ENCODE measurements around the gene USP30.

Gene USP30

GRCh38 chr12:109098183-109098604, 45.8 kb downstream of the USP30 start:
- DNase-seq: no peak

GRCh38 chr12:109098651-109099050, 46.3 kb downstream of the USP30 start:
- DNase-seq: no peak

- no peak for DNase-seq
Measured at GRCh38 chr12:109099431-109100020, 47.1 kb downstream of the USP30 start.

GRCh38 chr12:109100741-109101140, 48.4 kb downstream of the USP30 start:
- no peak for DNase-seq

- no peak for DNase-seq
Measured at GRCh38 chr12:109102491-109102890, 50.1 kb downstream of the USP30 start.

GRCh38 chr12:109105176-109105575, 52.8 kb downstream of the USP30 start:
- no peak for DNase-seq

DNA sequence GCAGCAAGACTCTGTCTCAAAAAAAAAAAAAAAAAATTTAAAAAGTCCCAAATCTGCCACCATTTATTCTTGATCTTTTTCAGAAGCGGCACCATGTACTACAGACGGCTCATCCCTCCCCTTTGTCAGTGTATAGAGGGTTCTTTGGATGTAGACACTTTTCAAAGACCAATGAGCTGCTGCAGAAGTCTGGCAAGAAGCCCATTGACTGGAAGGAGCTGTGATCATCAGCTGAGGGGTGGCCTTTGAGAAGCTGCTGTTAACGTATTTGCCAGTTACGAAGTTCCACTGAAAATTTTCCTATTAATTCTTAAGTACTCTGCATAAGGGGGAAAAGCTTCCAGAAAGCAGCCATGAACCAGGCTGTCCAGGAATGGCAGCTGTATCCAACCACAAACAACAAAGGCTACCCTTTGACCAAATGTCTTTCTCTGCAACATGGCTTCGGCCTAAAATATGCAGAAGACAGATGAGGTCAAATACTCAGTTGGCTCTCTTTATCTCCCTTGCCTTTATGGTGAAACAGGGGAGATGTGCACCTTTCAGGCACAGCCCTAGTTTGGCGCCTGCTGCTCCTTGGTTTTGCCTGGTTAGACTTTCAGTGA, 57.5 kb downstream of the USP30 start:
- DNase-seq: no peak

GRCh38 chr12:109110988-109111495, 58.7 kb downstream of the USP30 start:
- DNase-seq: no peak

- no peak for DNase-seq
Measured at GRCh38 chr12:109112720-109113465, 60.5 kb downstream of the USP30 start.

- DNase-seq: no peak
Measured at GRCh38 chr12:109113661-109114321, 61.4 kb downstream of the USP30 start.

DNA sequence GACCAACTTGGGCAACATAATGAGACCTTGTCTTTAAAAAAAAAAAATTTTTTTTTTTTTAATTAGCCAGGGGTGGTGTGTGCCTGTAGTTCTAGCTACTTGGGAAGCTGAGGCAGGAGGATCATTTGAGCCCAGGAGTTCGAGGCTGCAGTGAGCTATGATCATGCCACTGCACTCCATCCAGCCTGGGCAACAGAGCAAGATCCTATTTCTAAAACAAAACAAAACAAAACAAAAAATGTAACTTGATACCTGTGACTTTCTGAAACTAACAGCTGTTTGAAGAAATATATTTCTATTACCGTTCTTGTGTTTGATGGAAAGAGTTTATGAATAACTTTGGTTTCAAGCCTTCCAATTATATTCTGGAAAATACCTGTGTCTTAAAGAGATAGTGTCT, 62.3 kb downstream of the USP30 start:
- no peak for DNase-seq

DNA sequence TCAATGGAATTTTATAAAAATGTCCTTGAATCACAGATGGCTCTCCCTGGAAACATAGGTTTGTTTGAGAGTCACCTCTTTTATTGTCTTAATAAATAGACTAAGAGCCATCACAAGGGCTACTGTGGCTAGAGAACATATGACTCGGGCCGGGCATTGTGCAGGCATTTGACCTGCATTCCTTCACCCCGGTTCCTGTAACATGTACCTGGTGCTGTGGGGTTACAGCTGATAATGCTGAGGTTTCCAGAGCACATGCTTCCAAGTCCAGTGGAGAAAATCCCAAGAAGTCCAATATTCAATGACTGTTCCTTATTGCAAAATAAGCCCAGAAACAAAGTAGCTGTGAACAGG, 63.0 kb downstream of the USP30 start:
- DNase-seq: no peak

DNA sequence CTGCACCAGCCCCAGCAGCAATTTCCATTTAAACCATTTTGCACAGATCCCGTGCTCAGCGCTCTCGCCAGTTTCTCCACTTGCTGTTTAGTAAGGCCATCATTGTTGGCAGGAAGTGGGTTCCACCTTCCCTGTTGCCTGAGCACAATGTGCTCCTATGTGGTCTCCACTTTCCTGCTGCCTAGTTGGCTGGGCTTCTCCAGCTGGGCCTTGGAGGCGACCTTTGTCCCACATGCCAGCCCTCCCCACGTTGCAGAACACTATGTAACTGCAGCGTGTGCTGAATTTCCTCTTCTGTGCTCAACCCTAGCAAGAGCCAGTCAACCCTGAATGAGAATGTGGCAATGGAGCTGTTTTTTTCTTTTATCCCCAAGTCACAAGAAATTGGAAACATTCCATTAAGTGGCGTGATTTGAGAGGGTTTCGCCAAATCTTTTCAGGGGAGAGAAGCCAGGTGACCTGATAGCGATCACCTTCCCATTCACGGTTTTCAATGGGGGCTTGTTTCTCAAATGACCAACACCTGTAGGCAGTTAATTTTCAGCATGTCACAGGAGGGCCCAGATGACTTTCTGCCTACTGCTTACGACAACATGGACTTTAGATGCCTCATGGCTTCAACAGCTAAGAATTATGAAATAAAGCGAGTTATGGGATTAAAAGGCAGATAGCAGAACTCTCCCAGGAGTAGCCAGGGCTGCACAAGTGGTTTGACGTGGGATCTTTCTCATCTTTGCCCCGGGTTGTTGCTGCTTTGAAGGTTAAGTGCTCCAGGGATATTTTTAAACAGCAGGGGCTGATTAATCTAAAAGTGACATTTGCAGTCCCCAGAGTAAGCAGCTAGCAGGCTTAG, 63.6 kb downstream of the USP30 start, which contains the start of gene ACACB:
ACACB (plus strand) TSS at position 830 of the 853 bp plus-strand sequence. CDS start 22,819 bp downstream, outside the sequence.
- no peak for DNase-seq

DNA sequence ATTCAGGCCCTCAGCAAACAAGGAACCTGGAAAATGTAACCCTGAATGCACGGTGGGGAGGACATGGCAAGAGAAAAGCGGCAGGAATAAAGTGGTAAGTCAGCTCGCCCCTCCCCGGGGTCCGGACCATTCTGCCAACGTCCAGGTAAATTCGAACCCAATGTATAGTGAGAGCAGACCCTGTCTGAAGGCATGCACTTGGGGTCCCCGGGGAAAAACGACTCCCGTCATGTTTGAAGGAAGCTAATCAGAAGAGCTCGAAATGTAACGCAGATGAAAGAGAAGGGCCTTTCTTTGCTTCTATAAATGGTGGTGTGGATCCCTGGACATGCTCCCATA, 64.2 kb downstream of the USP30 start:
- no peak for DNase-seq

DNA sequence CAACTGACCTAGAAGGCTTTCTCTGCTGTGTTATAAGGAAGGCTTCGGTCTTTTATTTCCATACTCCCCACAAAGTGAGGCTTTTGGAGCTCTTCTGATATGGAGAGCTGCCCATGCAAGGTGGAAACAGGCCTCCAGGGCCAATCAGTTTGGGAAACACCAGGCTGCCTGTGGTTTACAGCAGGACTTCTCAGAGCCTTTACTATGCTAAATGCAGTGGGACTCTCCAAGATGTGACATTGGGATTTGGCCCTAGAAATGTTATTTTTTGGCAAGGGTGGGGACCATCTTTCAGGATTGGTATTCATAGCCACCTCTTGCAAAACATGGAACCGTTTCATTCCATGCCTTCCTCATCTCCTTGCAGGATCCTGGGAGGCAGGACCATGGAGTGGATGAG, 67.7 kb downstream of the USP30 start:
- no peak for DNase-seq

- DNase-seq: no peak
Measured at GRCh38 chr12:109120557-109120956, 68.2 kb downstream of the USP30 start.

GRCh38 chr12:109121346-109121880, 69.0 kb downstream of the USP30 start:
- no peak for DNase-seq

DNA sequence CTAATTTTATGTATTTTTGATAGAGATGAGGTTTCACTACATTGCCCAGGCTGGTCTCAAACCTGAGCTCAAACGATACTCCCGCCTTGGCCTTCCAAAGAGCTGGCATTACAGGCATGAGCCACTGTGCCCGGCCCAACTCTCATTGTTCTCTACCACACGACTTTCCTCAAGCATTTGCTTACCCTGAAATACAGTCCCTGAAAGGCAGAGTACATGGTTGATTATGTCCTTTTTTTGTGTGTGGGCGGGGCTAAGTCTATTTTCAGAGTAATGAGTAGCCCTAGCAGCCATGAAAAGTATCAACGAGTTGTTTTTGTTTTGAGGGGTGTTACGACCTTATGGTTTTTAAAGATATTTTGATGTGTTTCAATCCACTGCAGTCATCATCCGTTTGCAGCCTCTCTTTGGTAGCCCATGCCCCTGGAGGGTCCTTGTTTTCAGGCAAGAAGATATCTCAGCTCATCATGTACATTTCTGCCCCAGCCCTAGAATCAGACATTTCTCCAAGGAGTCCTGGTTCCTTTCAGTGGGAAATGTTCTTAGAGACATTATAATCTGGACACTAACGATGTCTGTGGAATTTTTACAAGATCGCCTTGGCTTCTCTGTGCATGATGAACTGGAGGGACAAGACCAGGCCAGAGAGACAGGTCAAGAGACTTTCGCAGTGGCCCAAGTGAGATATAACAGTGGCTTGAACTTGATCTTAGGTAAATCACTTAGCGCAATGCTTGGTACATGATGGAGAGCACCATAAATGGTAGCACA, 72.7 kb downstream of the USP30 start:
- no peak for DNase-seq

DNA sequence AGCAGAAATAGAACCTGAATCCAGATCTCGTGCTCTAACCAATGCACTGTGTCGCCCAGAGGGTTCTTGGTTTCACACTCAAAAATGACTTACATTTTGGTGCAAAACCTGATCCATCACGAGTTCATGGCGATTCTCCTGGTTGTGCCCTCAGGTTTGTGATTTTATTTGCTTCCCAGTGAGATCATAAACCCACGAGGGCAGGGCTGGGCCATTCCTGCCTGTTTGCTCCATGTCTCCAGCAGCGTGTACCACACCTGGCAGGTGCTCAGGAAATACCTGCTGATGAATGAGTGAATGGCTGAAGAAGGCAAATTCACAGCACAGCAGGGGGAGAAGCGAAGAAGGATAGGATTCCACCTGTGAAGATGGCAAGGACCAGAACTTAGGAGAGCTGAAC, 73.4 kb downstream of the USP30 start:
- DNase-seq: no peak

GRCh38 chr12:109126784-109127183, 74.4 kb downstream of the USP30 start:
- DNase-seq: no peak

- DNase-seq: no peak
Measured at GRCh38 chr12:109127533-109128242, 75.3 kb downstream of the USP30 start.

Data from OCI-M1 (cell line).